Liver (tissue), 9 donors: Measurements from ENCODE around the gene ARAP1. TPM values are rescaled to one million over a fixed set of nuclear protein-coding genes. Genes with fewer than 3 reads are reported as not detected.

Source experiments
- DNase-seq: peaks from one replicate; pipeline ENCODE4 v3.0.0-alpha.2; 2017; ENCODE audit warnings: low spot score
- H3K27ac ChIP-seq, 2 donors: one replicate each; pipeline ENCODE4 v1.7.0; 2013; ENCODE audit warnings: inconsistent platforms in 2 of 2, low read length in 2 of 2, control low read depth in 1 of 2, low read depth in 1 of 2, mild to moderate bottlenecking in 1 of 2
- H3K27me3 ChIP-seq, 4 donors: one replicate each; pipeline versions ENCODE4 v1.6.1 to v1.7.0; 2013; ENCODE audit warnings: low read length in 3 of 4, inconsistent platforms in 1 of 4, mild to moderate bottlenecking in 1 of 4, moderate library complexity in 1 of 4; ENCODE audit not compliant: control insufficient read depth in 4 of 4, insufficient read depth in 4 of 4
- H3K36me3 ChIP-seq, 4 donors: one replicate each; pipeline versions ENCODE4 v1.6.1 to v1.7.0; 2013; ENCODE audit warnings: low read length in 3 of 4, mild to moderate bottlenecking in 3 of 4, low read depth in 1 of 4, moderate library complexity in 1 of 4; ENCODE audit not compliant: control insufficient read depth in 4 of 4, insufficient read depth in 3 of 4
- H3K4me1 ChIP-seq, 4 donors: one replicate each; pipeline versions ENCODE4 v1.6.1 to v1.7.0; 2013; ENCODE audit warnings: low read length in 3 of 4, mild to moderate bottlenecking in 3 of 4, moderate library complexity in 1 of 4; ENCODE audit not compliant: control insufficient read depth in 4 of 4, insufficient read depth in 4 of 4
- H3K4me3 ChIP-seq, 3 donors: one replicate each; pipeline versions ENCODE4 v1.6.1 to v1.7.0; 2013; ENCODE audit warnings: low read length in 3 of 3, control low read depth in 1 of 3, low read depth in 1 of 3, mild to moderate bottlenecking in 1 of 3
- H3K9ac ChIP-seq, 2 donors: one replicate each; pipeline ENCODE4 v1.7.0; 2013; ENCODE audit warnings: low read length in 2 of 2, mild to moderate bottlenecking in 2 of 2, moderate library complexity in 2 of 2, control low read depth in 1 of 2, low read depth in 1 of 2
- H3K9me3 ChIP-seq, 4 donors: one replicate each; pipeline versions ENCODE4 v1.6.1 to v1.7.0; 2013; ENCODE audit warnings: low read length in 3 of 4; ENCODE audit not compliant: control insufficient read depth in 4 of 4
- EGR1 ChIP-seq, 2 donors: IDR thresholded peaks; 2 replicates each; pipeline ENCODE4 v1.6.1; 2016 to 2018; ENCODE audit warnings: antibody characterized with exemption in 2 of 2, low read depth in 2 of 2
- FOXA1 ChIP-seq: IDR thresholded peaks from 2 replicates; pipeline ENCODE4 v1.6.1; 2016; ENCODE audit warnings: antibody characterized with exemption
- FOXA2 ChIP-seq: IDR thresholded peaks from 2 replicates; pipeline ENCODE4 v1.6.1; 2016; ENCODE audit warnings: antibody characterized with exemption
- GABPA ChIP-seq, 2 donors: IDR thresholded peaks in 1 of 2; conservative IDR thresholded peaks in 1 of 2; 2 replicates each; pipeline ENCODE4 v1.6.1; 2016; ENCODE audit warnings: antibody characterized with exemption in 2 of 2, mild to moderate bottlenecking in 1 of 2, moderate library complexity in 1 of 2
- HNF4A ChIP-seq, 2 donors: conservative IDR thresholded peaks; 2 replicates each; pipeline ENCODE4 v1.6.1; 2016; ENCODE audit warnings: antibody characterized with exemption in 2 of 2, mild to moderate bottlenecking in 2 of 2
- HNF4G ChIP-seq: IDR thresholded peaks from 2 replicates; pipeline ENCODE4 v1.6.1; 2016; ENCODE audit warnings: antibody characterized with exemption
- JUND ChIP-seq, 2 donors: IDR thresholded peaks; 2 replicates each; pipeline ENCODE4 v1.6.1; 2016; ENCODE audit warnings: antibody characterized with exemption in 2 of 2
- NR2F2 ChIP-seq: IDR thresholded peaks from 2 replicates; pipeline ENCODE4 v1.6.1; 2016; ENCODE audit warnings: antibody characterized with exemption
- RAD21 ChIP-seq, 2 donors: IDR thresholded peaks; 2 replicates each; pipeline ENCODE4 v1.6.1; 2016; ENCODE audit warnings: antibody characterized with exemption in 2 of 2, mild to moderate bottlenecking in 2 of 2
- RXRA ChIP-seq, 2 donors: IDR thresholded peaks; 2 replicates each; pipeline ENCODE4 v1.6.1; 2017 to 2018; ENCODE audit warnings: antibody characterized with exemption in 2 of 2, mild to moderate bottlenecking in 1 of 2
- SP1 ChIP-seq: IDR thresholded peaks from 2 replicates; pipeline ENCODE4 v1.6.1; 2018; ENCODE audit warnings: antibody characterized with exemption, mild to moderate bottlenecking
- TAF1 ChIP-seq: conservative IDR thresholded peaks from 2 replicates; pipeline ENCODE4 v1.6.1; 2016; ENCODE audit warnings: antibody characterized with exemption, mild to moderate bottlenecking
- YY1 ChIP-seq: IDR thresholded peaks from 2 replicates; pipeline ENCODE4 v1.6.1; 2016; ENCODE audit warnings: antibody characterized with exemption, mild to moderate bottlenecking
- WGBS: extraction: QIAGEN DNeasy Blood & Tissue Kit; methylation state at CpG from one replicate; pipeline ENCODE4 v1.1.7; 2013; 5-methylcytosine and 5-hydroxymethylcytosine counted together
- polyA plus RNA-seq, 2 donors: library from polyadenylated mRNA; stranded (reverse) in 1 of 2; unstranded in 1 of 2; fragments of 200-250 nt in 1 of 2; fragments of >200 nt in 1 of 2; fragmentation: Nextera tagmentation in 1 of 2; extraction: Ambion mirVana in 1 of 2; gene quantifications; one replicate each; pipeline versions ENCODE4 v1.2.1 to v1.2.3, GENCODE V29; 2013 to 2015
- total RNA-seq, 2 donors: library from RNA; depleted of rRNA; stranded (reverse); fragments of >200 nt; gene quantifications; one replicate each; pipeline ENCODE4 v1.2.3, GENCODE V29; 2014
- TF ChIP-seq, protein P1 (sequence below): IDR thresholded peaks from 2 replicates; pipeline ENCODE4 v1.6.1; 2016; ENCODE audit warnings: antibody characterized with exemption, mild to moderate bottlenecking
- TF ChIP-seq, protein P2 (sequence below): IDR thresholded peaks from 2 replicates; pipeline ENCODE4 v1.6.1; 2016; ENCODE audit warnings: antibody characterized with exemption
- TF ChIP-seq, protein P3 (sequence below): IDR thresholded peaks from 2 replicates; pipeline ENCODE4 v1.6.1; 2016; ENCODE audit warnings: antibody characterized with exemption
- TF ChIP-seq, protein P4 (sequence below): IDR thresholded peaks from 2 replicates; pipeline ENCODE4 v1.6.1; 2016; ENCODE audit warnings: antibody characterized with exemption
- TF ChIP-seq, protein P5 (sequence below): fragments of 150-350 bp; IDR thresholded peaks from 2 replicates; pipeline ENCODE4 v1.5.1; 2017; ENCODE audit warnings: improper control_type of control experiment, low read depth, low read length; ENCODE audit not compliant: missing input control
- donor health status: healthy.
- donor health status: healthy.
- donor health status: healthy.
- donor health status: healthy.
- donor health status: healthy.

The ARAP1 gene
- total and polyA plus RNA-seq, 4 donors: 14.4 to 77.8 (median 43.5) TPM

DNA sequence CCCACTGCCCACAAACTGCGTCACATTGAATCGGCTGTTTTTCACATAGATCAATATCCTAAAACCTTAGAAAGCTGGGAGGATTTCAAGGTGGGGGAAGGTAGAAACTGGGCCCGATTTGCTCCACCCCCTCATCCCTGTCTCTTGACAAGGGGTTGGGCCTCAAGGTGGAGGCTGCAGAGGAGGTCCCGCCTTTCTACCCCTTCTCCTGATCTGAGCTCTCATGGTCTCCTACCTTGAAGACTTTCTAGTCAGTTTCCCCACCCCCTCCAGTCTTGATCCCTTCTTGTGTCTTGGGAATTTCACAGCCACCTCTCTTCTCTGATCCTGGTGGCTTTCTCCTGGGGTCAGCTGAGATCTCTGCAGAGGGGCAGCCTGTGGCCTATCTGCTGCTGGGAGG is 46.2 kb upstream of the ARAP1 start:
- Histone ChIP-seq H3K4me1 (peaks cover under 1 to 9% (median 6%) of the 10 kb centered on the region in 4 donors), H3K27ac (no peak overlapping the region), H3K9ac (no peak overlapping the region), H3K36me3 (no peaks in the 10 kb centered on the region), H3K4me3 (no peak overlapping the region), H3K9me3 (no peaks in the 10 kb centered on the region), H3K27me3 (no peaks in the 10 kb centered on the region)
- 75% methylated on average over 4 of the region's 4 CpGs for WGBS
- DNase-seq: no peak
- TF ChIP-seq TAF1: no peak

DNA sequence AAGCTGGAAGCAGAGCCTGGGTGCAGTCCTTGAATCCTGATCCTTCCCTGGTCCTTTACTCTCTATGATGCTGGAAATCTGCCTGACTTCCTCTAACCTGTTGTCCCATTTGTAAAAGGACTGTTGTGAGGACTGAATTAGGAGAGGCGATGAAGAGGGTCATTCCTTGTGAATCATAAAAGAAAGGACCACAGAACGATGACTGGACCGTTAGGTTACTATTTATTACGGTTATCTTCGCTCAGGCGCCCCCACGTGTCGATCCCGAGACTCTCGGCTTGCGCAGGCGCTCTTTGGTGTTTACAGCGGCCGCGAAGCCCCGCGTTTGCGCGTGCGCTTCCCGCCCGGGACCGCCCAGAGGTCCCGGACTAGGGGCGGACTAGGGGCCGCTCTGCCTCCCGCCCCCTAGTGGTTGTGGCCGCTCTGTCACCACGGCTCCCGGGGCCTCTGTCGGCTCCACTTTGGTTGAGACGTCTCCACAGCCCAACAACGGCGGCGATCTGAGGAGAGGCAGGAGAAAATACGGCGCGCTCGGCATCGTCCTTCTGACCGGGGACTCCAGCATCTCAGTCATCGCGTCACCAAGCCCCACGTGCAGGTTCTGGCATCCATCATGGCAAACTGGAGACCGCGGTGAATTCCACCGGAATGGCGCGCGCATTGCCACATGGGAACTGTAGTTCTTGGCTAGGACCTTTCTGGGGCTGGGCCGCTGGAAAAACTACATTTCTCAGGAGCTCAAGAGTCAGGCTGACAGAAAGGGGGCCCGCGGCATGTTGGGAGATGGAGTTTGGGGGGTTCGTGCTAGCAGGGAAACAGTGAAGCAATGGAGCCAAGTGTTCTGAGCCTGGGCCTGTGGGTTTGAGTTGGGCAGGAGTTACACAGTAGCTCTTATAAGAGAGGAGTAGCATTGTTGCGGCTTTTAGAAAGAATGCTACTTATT is 41.5 kb upstream of the ARAP1 start, which contains the start of gene STARD10:
Gene STARD10 (minus strand): TSS at position 623 of the 943 bp plus-strand sequence. CDS start 12,866 bp downstream, outside the sequence.
- 2% methylated on average over 55 of the region's 55 CpGs for WGBS
- DNase-seq: peak; percentile 95
- TF ChIP-seq TAF1 (no peak), RAD21 (IDR thresholded peaks at IDR 0.05) (peak; percentile 84 to 85), SP1 (peak; percentile 69), EGR1 (IDR thresholded peaks at IDR 0.05; ENCODE audit: low read depth in 2 of 2) (no peak), HNF4A (conservative IDR thresholded peaks at IDR 0.05) (peak; percentile 2 to 7), NR2F2 (peak; percentile 20), YY1 (peak; percentile 97), RXRA (IDR thresholded peaks at IDR 0.05) (peak; percentile 7 to 15), HNF4G (no peak), FOXA1 (no peak), JUND (IDR thresholded peaks at IDR 0.05) (peak in 1 of 2 donors; percentile 57), GABPA (IDR thresholded peaks at IDR 0.05 in 1 of 2, conservative IDR thresholded peaks at IDR 0.05 in 1 of 2) (peak in 1 of 2 donors; percentile 23), FOXA2 (no peak)
- TF ChIP-seq, protein P1, sequence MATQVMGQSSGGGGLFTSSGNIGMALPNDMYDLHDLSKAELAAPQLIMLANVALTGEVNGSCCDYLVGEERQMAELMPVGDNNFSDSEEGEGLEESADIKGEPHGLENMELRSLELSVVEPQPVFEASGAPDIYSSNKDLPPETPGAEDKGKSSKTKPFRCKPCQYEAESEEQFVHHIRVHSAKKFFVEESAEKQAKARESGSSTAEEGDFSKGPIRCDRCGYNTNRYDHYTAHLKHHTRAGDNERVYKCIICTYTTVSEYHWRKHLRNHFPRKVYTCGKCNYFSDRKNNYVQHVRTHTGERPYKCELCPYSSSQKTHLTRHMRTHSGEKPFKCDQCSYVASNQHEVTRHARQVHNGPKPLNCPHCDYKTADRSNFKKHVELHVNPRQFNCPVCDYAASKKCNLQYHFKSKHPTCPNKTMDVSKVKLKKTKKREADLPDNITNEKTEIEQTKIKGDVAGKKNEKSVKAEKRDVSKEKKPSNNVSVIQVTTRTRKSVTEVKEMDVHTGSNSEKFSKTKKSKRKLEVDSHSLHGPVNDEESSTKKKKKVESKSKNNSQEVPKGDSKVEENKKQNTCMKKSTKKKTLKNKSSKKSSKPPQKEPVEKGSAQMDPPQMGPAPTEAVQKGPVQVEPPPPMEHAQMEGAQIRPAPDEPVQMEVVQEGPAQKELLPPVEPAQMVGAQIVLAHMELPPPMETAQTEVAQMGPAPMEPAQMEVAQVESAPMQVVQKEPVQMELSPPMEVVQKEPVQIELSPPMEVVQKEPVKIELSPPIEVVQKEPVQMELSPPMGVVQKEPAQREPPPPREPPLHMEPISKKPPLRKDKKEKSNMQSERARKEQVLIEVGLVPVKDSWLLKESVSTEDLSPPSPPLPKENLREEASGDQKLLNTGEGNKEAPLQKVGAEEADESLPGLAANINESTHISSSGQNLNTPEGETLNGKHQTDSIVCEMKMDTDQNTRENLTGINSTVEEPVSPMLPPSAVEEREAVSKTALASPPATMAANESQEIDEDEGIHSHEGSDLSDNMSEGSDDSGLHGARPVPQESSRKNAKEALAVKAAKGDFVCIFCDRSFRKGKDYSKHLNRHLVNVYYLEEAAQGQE: no peak
- TF ChIP-seq, protein P2, sequence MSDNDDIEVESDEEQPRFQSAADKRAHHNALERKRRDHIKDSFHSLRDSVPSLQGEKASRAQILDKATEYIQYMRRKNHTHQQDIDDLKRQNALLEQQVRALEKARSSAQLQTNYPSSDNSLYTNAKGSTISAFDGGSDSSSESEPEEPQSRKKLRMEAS: peak; percentile 32
- TF ChIP-seq, protein P3, sequence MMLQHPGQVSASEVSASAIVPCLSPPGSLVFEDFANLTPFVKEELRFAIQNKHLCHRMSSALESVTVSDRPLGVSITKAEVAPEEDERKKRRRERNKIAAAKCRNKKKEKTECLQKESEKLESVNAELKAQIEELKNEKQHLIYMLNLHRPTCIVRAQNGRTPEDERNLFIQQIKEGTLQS: no peak
- TF ChIP-seq, protein P4, sequence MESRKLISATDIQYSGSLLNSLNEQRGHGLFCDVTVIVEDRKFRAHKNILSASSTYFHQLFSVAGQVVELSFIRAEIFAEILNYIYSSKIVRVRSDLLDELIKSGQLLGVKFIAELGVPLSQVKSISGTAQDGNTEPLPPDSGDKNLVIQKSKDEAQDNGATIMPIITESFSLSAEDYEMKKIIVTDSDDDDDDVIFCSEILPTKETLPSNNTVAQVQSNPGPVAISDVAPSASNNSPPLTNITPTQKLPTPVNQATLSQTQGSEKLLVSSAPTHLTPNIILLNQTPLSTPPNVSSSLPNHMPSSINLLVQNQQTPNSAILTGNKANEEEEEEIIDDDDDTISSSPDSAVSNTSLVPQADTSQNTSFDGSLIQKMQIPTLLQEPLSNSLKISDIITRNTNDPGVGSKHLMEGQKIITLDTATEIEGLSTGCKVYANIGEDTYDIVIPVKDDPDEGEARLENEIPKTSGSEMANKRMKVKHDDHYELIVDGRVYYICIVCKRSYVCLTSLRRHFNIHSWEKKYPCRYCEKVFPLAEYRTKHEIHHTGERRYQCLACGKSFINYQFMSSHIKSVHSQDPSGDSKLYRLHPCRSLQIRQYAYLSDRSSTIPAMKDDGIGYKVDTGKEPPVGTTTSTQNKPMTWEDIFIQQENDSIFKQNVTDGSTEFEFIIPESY: peak; percentile 11
- TF ChIP-seq, protein P5, sequence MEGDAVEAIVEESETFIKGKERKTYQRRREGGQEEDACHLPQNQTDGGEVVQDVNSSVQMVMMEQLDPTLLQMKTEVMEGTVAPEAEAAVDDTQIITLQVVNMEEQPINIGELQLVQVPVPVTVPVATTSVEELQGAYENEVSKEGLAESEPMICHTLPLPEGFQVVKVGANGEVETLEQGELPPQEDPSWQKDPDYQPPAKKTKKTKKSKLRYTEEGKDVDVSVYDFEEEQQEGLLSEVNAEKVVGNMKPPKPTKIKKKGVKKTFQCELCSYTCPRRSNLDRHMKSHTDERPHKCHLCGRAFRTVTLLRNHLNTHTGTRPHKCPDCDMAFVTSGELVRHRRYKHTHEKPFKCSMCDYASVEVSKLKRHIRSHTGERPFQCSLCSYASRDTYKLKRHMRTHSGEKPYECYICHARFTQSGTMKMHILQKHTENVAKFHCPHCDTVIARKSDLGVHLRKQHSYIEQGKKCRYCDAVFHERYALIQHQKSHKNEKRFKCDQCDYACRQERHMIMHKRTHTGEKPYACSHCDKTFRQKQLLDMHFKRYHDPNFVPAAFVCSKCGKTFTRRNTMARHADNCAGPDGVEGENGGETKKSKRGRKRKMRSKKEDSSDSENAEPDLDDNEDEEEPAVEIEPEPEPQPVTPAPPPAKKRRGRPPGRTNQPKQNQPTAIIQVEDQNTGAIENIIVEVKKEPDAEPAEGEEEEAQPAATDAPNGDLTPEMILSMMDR: peak; percentile 87
- Histone ChIP-seq H3K27ac (peak within 1 kb of the TSS; percentile 97 to 98), H3K27me3 (no peaks in the 10 kb centered on the region), H3K9ac (peak within 1 kb of the TSS; percentile 64 to 93), H3K4me3 (peak within 1 kb of the TSS; percentile 56 to 96 (median 86)), H3K4me1 (peaks cover 7 to 38% (median 30%) of the 10 kb centered on the region in 4 donors), H3K9me3 (no peaks in the 10 kb centered on the region), H3K36me3 (no peaks in the 10 kb centered on the region)
